GM12878 (cell line): ENCODE results near the gene GCC1. TPM values are rescaled to one million over a fixed set of nuclear protein-coding genes. Genes with fewer than 3 reads are reported as not detected.

Experiments used
- ATAC-seq: fragments of 200-7000 bp; cut with Tn5 transposase; 3 replicates; pipeline ENCODE4 v1.9.1; 2020; ENCODE audit warnings: mild to moderate bottlenecking, moderate library complexity
- BruUV-seq: library from RNA; stranded (reverse); fragments of 400-500 nt; replicated peaks from 2 replicates; lab custom pipeline; 2021; lab: Mats Ljungman, UMichigan
- CTCF ChIA-PET: fragments of 300-600 bp; sonication (Branson Sonifier 250); formaldehyde crosslinking; extraction: SDS; loops from one replicate; lab custom pipeline; 2021; ENCODE audit warnings: inconsistent platforms; lab: Yijun Ruan, JAX
- POLR2A ChIA-PET: fragments of 350-600 bp; formaldehyde crosslinking; extraction: SDS; loops from one replicate; lab custom pipeline; 2021; ENCODE audit warnings: inconsistent platforms; lab: Charles Lee
- RAD21 ChIA-PET: fragments of 300-600 bp; sonication (Branson Sonifier 250); formaldehyde crosslinking; loops from one replicate; lab custom pipeline; 2023; ENCODE audit warnings: antibody characterized with exemption; ENCODE audit not compliant: unreplicated experiment; lab: Charles Lee
- SMC1A ChIA-PET: fragments of 300-600 bp; sonication (Branson Sonifier 250); formaldehyde crosslinking; loops from one replicate; lab custom pipeline; 2023; ENCODE audit not compliant: unreplicated experiment, uncharacterized antibody; lab: Charles Lee
- DNase-seq: peaks from one replicate; pipeline ENCODE4 v3.0.0-alpha.2; 2011; ENCODE audit warnings: low read depth, low spot score
- FAIRE-seq: peaks from 3 replicates; lab custom pipeline; 2011; peaks lifted over from hg19 to GRCh38; lab: Jason Lieb, UNC
- H2AFZ ChIP-seq: 2 replicates; pipeline ENCODE4 v1.6.0; 2011; ENCODE audit warnings: low read depth, low read length, control low read depth; ENCODE audit not compliant: control insufficient read depth
- H3K27ac ChIP-seq: 2 replicates; pipeline ENCODE4 v1.5.1; 2011; ENCODE audit warnings: control low read depth; ENCODE audit not compliant: control insufficient read depth, insufficient read depth
- H3K27me3 ChIP-seq, 2 experiments: replicated peaks in 1 of 2; 2 replicates each; pipeline versions ENCODE4 v1.6.0 to v1.6.1; 2011; ENCODE audit warnings: low read length in 1 of 2; ENCODE audit not compliant: control insufficient read depth in 2 of 2, insufficient read depth in 2 of 2
- H3K36me3 ChIP-seq, 2 experiments: 2 replicates each; pipeline ENCODE4 v1.5.1; 2011; ENCODE audit warnings: low read length in 1 of 2; ENCODE audit not compliant: control insufficient read depth in 2 of 2, insufficient read depth in 2 of 2
- H3K4me1 ChIP-seq: 2 replicates; pipeline ENCODE4 v1.6.1; 2011; ENCODE audit warnings: mild to moderate bottlenecking, low read length, moderate library complexity, mixed read lengths; ENCODE audit not compliant: control insufficient read depth, insufficient read depth
- H3K4me2 ChIP-seq: 2 replicates; pipeline ENCODE4 v1.6.0; 2011; ENCODE audit warnings: control low read depth; ENCODE audit not compliant: control insufficient read depth, insufficient read depth
- H3K4me3 ChIP-seq: fragments of 200-600 bp; sonication (generic); 2 replicates; pipeline ENCODE4 v1.5.1; 2016
- H3K79me2 ChIP-seq: 2 replicates; pipeline ENCODE4 v1.6.0; 2011; ENCODE audit warnings: low read length; ENCODE audit not compliant: control insufficient read depth, insufficient read depth
- H3K9ac ChIP-seq: 2 replicates; pipeline ENCODE4 v1.8.0; 2011; ENCODE audit warnings: low read length, control low read depth, mixed read lengths; ENCODE audit not compliant: control insufficient read depth, insufficient read depth
- H3K9me3 ChIP-seq: replicated peaks from 3 replicates; pipeline ENCODE4 v1.5.1; 2011; ENCODE audit warnings: mild to moderate bottlenecking, low read length; ENCODE audit not compliant: control insufficient read depth, insufficient read depth
- H4K20me1 ChIP-seq: 2 replicates; pipeline ENCODE4 v1.6.0; 2011; ENCODE audit not compliant: control insufficient read depth, insufficient read depth
- EGR1 ChIP-seq, 2 experiments: IDR thresholded peaks; 1 replicate in 1 of 2; 2 replicates in 1 of 2; pipeline ENCODE4 v1.6.1; 2011 to 2012; ENCODE audit warnings: low read depth in 2 of 2, low read length in 2 of 2, borderline replicate concordance in 1 of 2, mild to moderate bottlenecking in 1 of 2, moderate library complexity in 1 of 2
- NFIC ChIP-seq: IDR thresholded peaks from 2 replicates; pipeline ENCODE4 v1.6.1; 2012; ENCODE audit warnings: low read depth, mild to moderate bottlenecking, inconsistent platforms, low read length, moderate library complexity
- NFYB ChIP-seq: IDR thresholded peaks from 2 replicates; pipeline ENCODE4 v1.6.1; 2011; ENCODE audit warnings: low read depth, mild to moderate bottlenecking, low read length, improper control_type of control experiment, moderate library complexity; ENCODE audit not compliant: insufficient read depth
- NR2C1 ChIP-seq: fragments of 450-650 bp; IDR thresholded peaks from 2 replicates; pipeline ENCODE4 v1.6.1; 2017; ENCODE audit warnings: antibody characterized with exemption, mild to moderate bottlenecking, moderate library complexity
- NR2C2 ChIP-seq: IDR thresholded peaks from 2 replicates; pipeline ENCODE4 v1.6.1; 2011; ENCODE audit warnings: borderline replicate concordance, low read depth; ENCODE audit not compliant: control insufficient read depth, insufficient read length
- TBL1XR1 ChIP-seq: IDR thresholded peaks from 2 replicates; pipeline ENCODE4 v1.6.1; 2012; ENCODE audit warnings: low read depth, low read length, improper control_type of control experiment
- TCF7 ChIP-seq: IDR thresholded peaks from 2 replicates; pipeline ENCODE4 v1.6.1; 2014; ENCODE audit warnings: antibody characterized with exemption, borderline replicate concordance
- YY1 ChIP-seq: IDR thresholded peaks from 2 replicates; pipeline ENCODE4 v1.6.1; 2011; ENCODE audit warnings: low read depth, mild to moderate bottlenecking, low read length
- ZNF217 ChIP-seq: fragments of 450-650 bp; IDR thresholded peaks from 2 replicates; pipeline ENCODE4 v1.6.1; 2017; ENCODE audit warnings: antibody characterized with exemption, mild to moderate bottlenecking
- WGBS: methylation state at CpG from one replicate; pipeline ENCODE4 v1.1.6; 2016; ENCODE audit warnings: low lambda C conversion rate; ENCODE audit not compliant: insufficient replicate concordance, insufficient coverage; ENCODE audit errors: missing lambda C conversion rate; 5-methylcytosine and 5-hydroxymethylcytosine counted together
- in situ Hi-C: fragments of 300-500 bp; cut with MboI; formaldehyde crosslinking; loops from 9 replicates; pipeline ENCODE4 v1.14.3; 2018; ENCODE audit warnings: mixed read lengths
- intact Hi-C: fragments of 100-400 bp; cut with micrococcal nuclease; formaldehyde crosslinking; loops from one replicate; pipeline ENCODE4 v1.14.2; 2022; ENCODE audit not compliant: unreplicated experiment
- polyA plus RNA-seq, 11 experiments: library from polyadenylated mRNA; depleted of rRNA in 4 of 11; unstranded in 6 of 11; stranded (reverse) in 5 of 11; fragments of >200 nt; fragmentation: Nextera tagmentation in 4 of 11; fragmentation: Illumina TruSeq in 1 of 11; extraction: Ambion mirVana in 4 of 11; extraction: Trizol in 1 of 11; gene quantifications; 1 replicate in 1 of 11; 2 replicates in 10 of 11; pipeline versions ENCODE4 v1.2.1 to v1.2.3, GENCODE V29; 2011 to 2016; ENCODE audit warnings: inconsistent platforms in 2 of 11, missing spikeins in 2 of 11, low read depth in 1 of 11
- total RNA-seq, 4 experiments: library from RNA; depleted of rRNA in 3 of 4; stranded (reverse); fragments of >200 nt in 3 of 4; fragmentation: Illumina TruSeq in 1 of 4; extraction: Trizol in 1 of 4; gene quantifications; 2 replicates each; pipeline versions ENCODE4 v1.2.1 to v1.2.3, GENCODE V29; 2013 to 2021

The GCC1 gene
- total and polyA plus RNA-seq, 10 of the 15 experiments (the other 5 are each of a cell fraction or from before 2014, with no cell fraction given): 1.8 to 17.2 (median 9.0) TPM

DNA sequence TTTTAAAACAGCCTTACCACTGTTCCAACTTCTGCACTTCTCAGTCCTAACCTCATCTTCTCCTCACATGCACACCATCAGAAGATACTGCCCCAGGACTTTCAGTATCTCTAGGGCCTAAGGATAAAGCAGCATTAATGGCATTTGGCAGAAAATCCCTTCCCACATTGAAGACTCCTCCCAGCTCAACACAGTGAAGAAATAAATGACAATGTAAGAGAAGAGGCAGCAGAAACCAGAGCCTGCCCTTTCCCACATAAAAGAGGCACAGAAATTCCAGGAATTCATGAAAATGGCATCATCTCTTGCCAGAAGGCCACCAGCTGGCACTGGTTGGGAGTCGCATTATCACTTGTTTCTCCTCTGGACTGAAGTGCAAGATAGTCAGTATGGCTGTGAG, 3.7 kb downstream of the GCC1 start:
- Histone ChIP-seq H3K4me2 (no peak overlapping the region), H3K4me1 (peaks cover 15% of the 10 kb centered on the region), H3K9ac (no peak overlapping the region), H3K27me3 (no peaks in the 10 kb centered on the region), H3K79me2 (peaks cover 21% of the 10 kb centered on the region), H3K27ac (no peak overlapping the region), H2AFZ (no peak overlapping the region), H3K4me3 (no peak overlapping the region), H3K36me3 (peaks cover 3 to 9% of the 10 kb centered on the region in 2 experiments; a peak in 3 of 4 replicates), H4K20me1 (no peaks in the 10 kb centered on the region), H3K9me3 (no peaks in the 10 kb centered on the region)
- FAIRE-seq: no peak
- 100% methylated on average over 1 of the region's 1 CpG for WGBS
- ChIA-PET RAD21 (no interaction called here), POLR2A (interaction anchor here (1.1 to 2.4 kb wide), 2 partner anchors 9 to 72 kb away, joined by 3 to 6 read pairs; no protein-coding TSS in a partner anchor), SMC1A (interaction anchor here (0.7 kb wide), 1 partner anchor 273 kb away, joined by 3 read pairs; no protein-coding TSS in a partner anchor), CTCF (interaction anchor here (0.8 to 1.4 kb wide), 2 partner anchors 9 to 27 kb away, joined by 3 read pairs; no protein-coding TSS in a partner anchor)
- no TSS peak for BruUV-seq
- intact Hi-C loops: no loop called here
- in situ Hi-C loops: no loop called here
- no peak for DNase-seq
- TF ChIP-seq NR2C1: no peak
- TF ChIP-seq NFIC: no peak
- TF ChIP-seq YY1: no peak
- no peak for TF ChIP-seq TBL1XR1
- TF ChIP-seq NFYB: no peak
- no peak for TF ChIP-seq NR2C2
- no peak for TF ChIP-seq EGR1 (IDR thresholded peaks at IDR 0.05; ENCODE audit: borderline replicate concordance in 1 of 2, low read depth in 2 of 2, low read length in 2 of 2)
- no peak for TF ChIP-seq ZNF217
- TF ChIP-seq TCF7: no peak
- no peak for ATAC-seq
